Panc1 (cell line): ENCODE data around the gene RNGTT.
"Not testable (repeated sequence)": the region's sequence is repeated elsewhere in the genome, so short reads cannot be mapped to it uniquely, and the experiment has no call there.

Experiments
- CTCF ChIP-seq: fragments of 450-650 bp; IDR thresholded peaks from 2 replicates; pipeline ENCODE4 v1.5.1; 2017; ENCODE audit warnings: mild to moderate bottlenecking
- POLR2AphosphoS5 ChIP-seq: IDR thresholded peaks from 2 replicates; pipeline ENCODE4 v1.6.1; 2012; ENCODE audit warnings: mild to moderate bottlenecking, low read depth, low read length, moderate library complexity

GRCh38 chr6:88768114-88768513 lies 195.3 kb downstream of the RNGTT start:
- not testable (repeated sequence) for TF ChIP-seq CTCF, POLR2AphosphoS5
